Vagina (tissue), 2 donors: ENCODE data around the gene TVP23C.
"Not testable (repeated sequence)": the region's sequence is repeated elsewhere in the genome, so short reads cannot be mapped to it uniquely, and the experiment has no call there.

Source experiments
- POLR2A ChIP-seq, 2 donors: fragments of 450-650 bp; IDR thresholded peaks; one replicate each; pipeline ENCODE4 v1.6.1; 2017; ENCODE audit warnings: antibody characterized with exemption in 2 of 2, mild to moderate bottlenecking in 2 of 2, moderate library complexity in 2 of 2
- POLR2AphosphoS5 ChIP-seq, 2 donors: sonication (generic); formaldehyde crosslinking; IDR thresholded peaks; one replicate each; pipeline ENCODE4 v1.9.0; 2017; ENCODE audit warnings: antibody characterized with exemption in 2 of 2, mild to moderate bottlenecking in 2 of 2, low read depth in 1 of 2; ENCODE audit not compliant: insufficient read depth in 1 of 2
- TF ChIP-seq, protein P1 (sequence below), 3 experiments: fragments of 450-650 bp in 2 of 3; fragments of 200-600 bp in 1 of 3; sonication (generic) in 1 of 3; IDR thresholded peaks; one replicate each; pipeline ENCODE4 v1.5.1; 2017 to 2019; ENCODE audit warnings: antibody characterized with exemption in 3 of 3, mild to moderate bottlenecking in 2 of 3, moderate library complexity in 2 of 3

DNA sequence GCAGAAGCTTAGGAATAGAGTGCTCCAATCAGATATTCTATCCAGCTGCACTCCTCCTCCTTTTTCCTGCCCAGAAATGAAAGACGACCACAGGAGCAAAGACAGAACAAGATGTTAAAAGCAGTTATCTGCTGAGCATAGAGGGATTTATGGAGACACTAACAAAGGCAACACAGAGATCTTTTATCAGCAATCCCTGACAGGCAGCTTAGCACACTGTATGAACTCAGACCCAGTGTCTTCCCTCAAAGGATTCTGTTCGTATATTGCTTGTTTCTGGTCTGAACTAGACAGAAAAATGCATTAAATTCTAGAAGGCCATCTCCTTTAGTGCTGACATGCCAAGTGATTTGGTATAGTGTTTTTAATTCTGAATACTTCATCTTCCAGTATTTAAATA, 16.7 kb downstream of the TVP23C start:
- TF ChIP-seq, protein P1, sequence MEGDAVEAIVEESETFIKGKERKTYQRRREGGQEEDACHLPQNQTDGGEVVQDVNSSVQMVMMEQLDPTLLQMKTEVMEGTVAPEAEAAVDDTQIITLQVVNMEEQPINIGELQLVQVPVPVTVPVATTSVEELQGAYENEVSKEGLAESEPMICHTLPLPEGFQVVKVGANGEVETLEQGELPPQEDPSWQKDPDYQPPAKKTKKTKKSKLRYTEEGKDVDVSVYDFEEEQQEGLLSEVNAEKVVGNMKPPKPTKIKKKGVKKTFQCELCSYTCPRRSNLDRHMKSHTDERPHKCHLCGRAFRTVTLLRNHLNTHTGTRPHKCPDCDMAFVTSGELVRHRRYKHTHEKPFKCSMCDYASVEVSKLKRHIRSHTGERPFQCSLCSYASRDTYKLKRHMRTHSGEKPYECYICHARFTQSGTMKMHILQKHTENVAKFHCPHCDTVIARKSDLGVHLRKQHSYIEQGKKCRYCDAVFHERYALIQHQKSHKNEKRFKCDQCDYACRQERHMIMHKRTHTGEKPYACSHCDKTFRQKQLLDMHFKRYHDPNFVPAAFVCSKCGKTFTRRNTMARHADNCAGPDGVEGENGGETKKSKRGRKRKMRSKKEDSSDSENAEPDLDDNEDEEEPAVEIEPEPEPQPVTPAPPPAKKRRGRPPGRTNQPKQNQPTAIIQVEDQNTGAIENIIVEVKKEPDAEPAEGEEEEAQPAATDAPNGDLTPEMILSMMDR (IDR thresholded peaks at IDR 0.05): not testable (repeated sequence)
- TF ChIP-seq POLR2AphosphoS5 (IDR thresholded peaks at IDR 0.05; ENCODE audit: insufficient read depth in 1 of 2, low read depth in 1 of 2); POLR2A (IDR thresholded peaks at IDR 0.05): not testable (repeated sequence)
